ENCODE results near the gene C22orf15. TPM values are rescaled to one million over a fixed set of nuclear protein-coding genes. Genes with fewer than 3 reads are reported as not detected.
"Not testable (repeated sequence)": the region's sequence is repeated elsewhere in the genome, so short reads cannot be mapped to it uniquely, and the experiment has no call there.

The C22orf15 gene, protein sequence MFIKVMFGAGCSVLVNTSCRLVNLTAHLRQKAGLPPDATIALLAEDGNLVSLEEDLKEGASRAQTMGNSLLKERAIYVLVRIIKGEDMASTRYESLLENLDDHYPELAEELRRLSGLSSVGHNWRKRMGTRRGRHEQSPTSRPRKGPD
- 1 to 10 TPM; 1.1 to 1.4 TPM for total RNA-seq

DNA sequence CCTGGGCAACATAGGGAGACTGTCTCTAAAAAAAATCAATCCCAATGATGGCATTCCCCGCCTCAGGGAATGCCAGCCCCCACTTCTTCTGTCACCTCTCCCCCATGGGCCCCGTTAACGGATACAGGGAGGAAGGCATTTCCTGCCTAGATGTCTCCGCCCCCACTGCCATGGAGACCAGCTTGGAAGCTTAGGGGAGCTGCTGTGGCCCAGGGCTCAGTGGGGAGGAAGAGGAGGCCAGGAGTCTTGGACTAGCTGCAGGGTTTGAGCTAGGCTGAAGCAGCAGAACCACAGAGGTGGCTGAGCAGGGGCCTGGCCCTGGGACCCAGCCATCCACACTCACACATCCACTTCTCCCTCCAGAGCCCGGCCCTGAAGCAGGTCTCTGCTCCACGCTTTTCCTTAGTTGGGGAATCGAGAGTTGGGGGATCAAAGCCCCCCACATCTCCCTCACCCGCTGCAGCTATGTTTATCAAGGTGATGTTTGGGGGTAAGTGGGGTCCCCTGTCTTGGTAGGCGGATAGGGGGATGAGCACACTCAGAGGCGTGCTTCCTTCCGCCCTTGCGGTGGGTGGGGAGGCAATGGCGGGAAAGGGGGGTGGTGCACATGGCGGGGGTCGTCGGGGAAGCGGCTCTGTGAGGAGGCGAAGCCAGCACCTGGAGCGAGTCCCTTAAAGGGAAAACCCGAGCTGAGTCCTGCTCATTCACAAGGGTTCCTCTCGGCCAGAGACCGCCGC lies at the start of gene C22orf15:
Gene C22orf15 (plus strand): TSS at position 149 of the 737 bp plus-strand sequence. CDS start 317 bp downstream, at position 466.
- intact Hi-C loops (cut with micrococcal nuclease), result no loop called here
- Mint-ChIP-seq H3K4me3 (peak within 1 kb of the TSS; percentile 66), H3K9me3 (no peaks in the 10 kb centered on the region), H3K4me1 (ENCODE audit: low read depth) (peaks cover 34% of the 10 kb centered on the region), H3K36me3 (ENCODE audit: low read depth) (peaks cover 13% of the 10 kb centered on the region), H3K27ac (peak within 1 kb of the TSS; percentile 50), H3K27me3 (ENCODE audit: low read depth) (no peaks in the 10 kb centered on the region)
- CTCF ChIA-PET, result interaction anchor here (1.7 kb wide), 1 partner anchor 26 kb away, joined by 6 read pairs; no protein-coding TSS in a partner anchor
- peak; percentile 44 for DNase-seq

DNA sequence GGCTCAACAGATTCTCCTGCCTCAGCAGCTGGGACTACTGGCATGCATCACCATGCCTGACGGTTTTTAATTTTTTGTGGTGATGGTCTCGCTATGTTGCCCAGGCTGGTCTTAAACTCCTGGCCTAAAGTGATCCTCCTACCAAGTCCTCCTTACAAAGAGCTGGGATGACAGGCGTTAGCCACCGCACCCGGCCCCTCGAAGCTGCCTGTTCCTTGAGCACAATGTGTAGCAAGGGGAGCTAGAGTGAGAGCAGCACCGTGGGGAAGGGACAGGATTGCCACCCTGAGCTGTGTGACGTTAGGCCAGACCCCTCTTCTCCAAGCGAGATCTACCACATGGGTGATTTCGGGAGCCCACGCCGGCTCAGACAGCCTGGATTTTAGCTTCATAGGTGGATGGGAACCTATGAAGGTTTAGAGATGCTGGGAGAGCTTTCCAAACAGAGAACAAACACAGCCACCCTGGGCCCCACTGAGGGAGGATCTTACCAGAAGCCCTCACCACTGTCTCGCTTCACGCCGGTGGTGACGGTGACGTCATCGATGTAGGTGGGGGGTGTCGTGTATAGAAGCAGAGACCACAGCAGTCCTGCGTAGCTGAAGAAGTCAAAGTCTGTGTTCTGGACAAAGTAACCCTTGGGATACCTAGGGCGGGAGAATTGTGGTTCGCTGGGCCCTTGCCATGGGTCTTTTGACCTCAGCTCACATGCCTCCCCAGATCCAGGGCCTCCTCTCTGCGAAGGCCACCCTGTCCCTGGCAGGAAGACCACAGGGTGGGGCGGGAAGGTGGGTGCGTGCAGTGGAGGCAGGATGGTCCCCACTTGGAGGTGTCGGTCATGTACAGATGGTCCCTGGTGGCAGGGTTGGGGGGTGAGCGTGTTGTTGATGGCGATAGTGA lies 48.8 kb upstream of the C22orf15 start:
- H3K4me1 Mint-ChIP-seq (ENCODE audit: low read depth), result peaks cover 35% of the 10 kb centered on the region
- no peaks in the 10 kb centered on the region for H3K27me3 Mint-ChIP-seq (ENCODE audit: low read depth)
- H3K27ac Mint-ChIP-seq, result no peak overlapping the region
- CTCF ChIA-PET, result interaction anchor here (1.0 kb wide), 1 partner anchor 136 kb away, joined by 4 read pairs; no protein-coding TSS in a partner anchor
- intact Hi-C loops (cut with micrococcal nuclease), result no loop called here
- no peak overlapping the region for H3K4me3 Mint-ChIP-seq
- DNase-seq, result no peak
- H3K9me3 Mint-ChIP-seq, result no peaks in the 10 kb centered on the region
- H3K36me3 Mint-ChIP-seq (ENCODE audit: low read depth), result peaks cover 31% of the 10 kb centered on the region

DNA sequence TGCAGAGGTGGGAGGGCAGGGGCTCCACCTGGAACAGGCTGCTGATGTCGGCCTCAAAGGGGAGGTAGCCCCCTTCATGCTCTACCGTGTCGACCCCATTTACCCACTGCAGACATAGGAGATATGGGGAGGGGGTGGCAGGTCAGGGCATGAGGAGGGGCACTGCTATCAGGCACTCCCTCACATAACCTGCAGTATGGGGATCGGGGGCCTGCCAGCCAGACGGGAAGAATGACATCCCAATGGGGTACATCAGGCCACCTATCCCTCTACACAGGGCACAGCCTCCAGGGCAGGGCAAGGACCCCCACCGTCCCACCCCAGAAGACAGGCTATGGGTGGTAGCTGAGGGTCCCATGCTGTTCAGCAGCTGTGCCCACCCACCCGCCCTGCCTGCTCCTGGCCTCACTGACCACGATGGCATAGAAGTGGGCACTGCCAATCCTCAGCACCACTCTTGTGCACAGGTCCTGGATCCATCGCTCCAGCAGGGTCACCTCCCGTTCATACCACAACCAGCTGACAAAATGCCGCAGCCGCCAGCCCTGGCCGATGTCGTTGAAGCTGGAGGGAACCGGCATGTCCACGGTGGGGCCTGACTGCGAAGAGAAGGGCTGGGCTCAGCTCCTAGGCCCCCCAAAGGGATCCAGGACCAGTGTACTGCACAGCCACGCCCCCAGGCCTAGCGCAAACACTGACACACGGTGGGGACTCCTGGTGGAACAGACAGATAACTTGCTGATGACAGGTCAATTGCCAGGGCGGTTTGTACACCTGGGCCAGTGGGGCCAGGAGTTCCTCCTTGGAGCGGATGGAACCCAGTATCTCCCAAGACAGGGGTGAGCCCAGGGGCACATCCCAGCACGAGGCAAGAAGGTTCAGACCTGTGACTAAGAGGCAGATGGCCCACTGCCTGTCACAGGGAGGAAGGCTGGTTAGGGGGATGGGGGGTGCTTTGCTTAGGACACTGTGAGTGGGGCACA lies 47.9 kb upstream of the C22orf15 start:
- DNase-seq, result no peak
- Mint-ChIP-seq H3K36me3 (ENCODE audit: low read depth) (peaks cover 22% of the 10 kb centered on the region), H3K27ac (no peak overlapping the region), H3K4me3 (peak overlapping the region; percentile 76), H3K4me1 (ENCODE audit: low read depth) (peaks cover 25% of the 10 kb centered on the region), H3K9me3 (no peaks in the 10 kb centered on the region), H3K27me3 (ENCODE audit: low read depth) (no peaks in the 10 kb centered on the region)
- CTCF ChIA-PET, result interaction anchor here (0.5 kb wide), 1 partner anchor 136 kb away, joined by 4 read pairs; no protein-coding TSS in a partner anchor
- intact Hi-C loops (cut with micrococcal nuclease), result no loop called here

DNA sequence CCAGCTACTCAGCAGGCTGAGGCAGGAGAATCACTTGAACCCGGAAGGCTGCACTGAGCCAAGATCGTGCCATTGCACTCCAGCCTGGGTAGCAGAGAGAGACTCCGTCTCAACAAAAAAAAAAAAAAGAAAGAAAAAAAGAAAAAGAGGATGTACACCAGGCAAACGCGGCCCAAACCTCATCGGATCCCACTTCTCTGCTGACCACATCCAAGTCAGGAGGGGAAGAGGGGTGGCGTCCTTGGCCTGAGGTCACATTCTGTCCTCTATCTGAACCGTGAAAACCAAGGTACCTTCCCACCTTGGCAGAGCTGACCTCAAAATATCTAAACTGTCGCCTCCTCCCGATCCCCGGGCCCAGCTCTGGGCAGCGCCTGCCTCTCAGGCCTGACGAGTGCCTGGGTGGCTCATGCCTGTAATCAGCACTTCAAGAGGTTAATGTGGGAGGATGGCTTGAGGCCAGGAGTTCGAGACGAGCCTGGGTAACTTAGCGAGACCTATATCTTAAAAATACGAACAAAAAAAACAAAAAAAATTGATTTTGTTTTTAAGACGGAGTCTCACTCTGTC lies 46.9 kb upstream of the C22orf15 start:
- Mint-ChIP-seq H3K4me1 (ENCODE audit: low read depth) (peaks cover 21% of the 10 kb centered on the region), H3K27me3 (ENCODE audit: low read depth) (no peaks in the 10 kb centered on the region), H3K36me3 (ENCODE audit: low read depth) (peaks cover 11% of the 10 kb centered on the region), H3K27ac (no peak overlapping the region), H3K4me3 (peak overlapping the region; percentile 76), H3K9me3 (no peaks in the 10 kb centered on the region)
- no peak for DNase-seq
- intact Hi-C loops (cut with micrococcal nuclease), result loop anchor here (1.0 to 2.0 kb wide), 2 partner anchors 8 to 35 kb away; partner anchors contain the start of gene ZNF70
- CTCF ChIA-PET, result interaction anchor here (1.3 kb wide), 1 partner anchor 88 kb away, joined by 4 read pairs; no protein-coding TSS in a partner anchor

DNA sequence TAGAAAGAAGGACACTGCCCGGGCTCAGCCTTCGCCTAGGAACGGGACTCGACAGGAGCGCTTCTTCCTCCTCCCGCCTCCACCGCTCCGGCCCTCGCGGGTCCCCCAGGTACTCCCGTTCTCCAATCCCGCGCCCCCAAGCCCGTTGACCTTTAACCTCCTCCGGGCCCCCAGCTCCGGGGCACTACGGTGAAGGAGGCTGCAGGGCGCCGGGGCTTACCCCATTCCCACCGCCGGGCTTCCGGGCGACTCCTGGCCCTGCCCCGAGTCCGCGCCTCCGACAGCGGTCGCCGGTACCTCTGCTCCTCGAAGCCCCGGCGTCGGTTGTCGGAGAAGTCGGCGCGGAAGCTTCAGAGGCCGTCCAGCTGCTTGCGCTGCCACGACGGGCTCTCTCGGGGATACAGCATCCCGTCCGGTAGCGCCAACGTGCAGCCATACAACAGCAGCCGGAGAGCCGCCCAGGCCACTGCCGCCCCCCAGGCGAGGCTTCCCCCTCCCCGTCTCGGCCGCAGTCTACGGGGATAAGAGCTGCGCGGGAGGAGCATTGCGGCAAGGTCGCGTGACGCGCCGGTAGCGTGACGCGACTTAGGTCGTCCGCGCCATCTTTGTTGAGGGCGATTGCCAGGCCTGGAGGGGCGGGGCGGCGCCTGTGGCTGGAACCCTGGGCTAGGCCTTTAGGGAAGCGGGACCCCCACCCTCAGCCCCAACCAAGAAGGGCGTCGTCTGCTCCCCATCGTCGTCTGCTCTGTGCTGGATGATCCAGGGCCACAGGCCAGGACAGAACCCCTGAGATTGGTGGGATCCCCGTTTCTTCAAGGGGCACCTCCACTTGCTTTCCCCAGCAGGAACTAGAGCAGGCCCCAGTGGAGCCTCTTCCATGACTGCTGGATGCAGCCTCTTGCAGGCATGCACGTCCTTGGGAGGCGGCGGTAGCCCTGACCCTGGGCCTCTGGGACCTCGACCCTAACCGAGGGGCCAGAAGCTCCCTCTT lies 45.7 kb upstream of the C22orf15 start:
- Mint-ChIP-seq H3K9me3 (no peaks in the 10 kb centered on the region), H3K4me3 (peak overlapping the region; percentile 76), H3K27me3 (ENCODE audit: low read depth) (no peaks in the 10 kb centered on the region), H3K36me3 (ENCODE audit: low read depth) (peaks cover 5% of the 10 kb centered on the region), H3K27ac (peak overlapping the region; percentile 65), H3K4me1 (ENCODE audit: low read depth) (peaks cover 18% of the 10 kb centered on the region)
- peak; percentile 82 for DNase-seq
- CTCF ChIA-PET, result interaction anchor here (0.7 to 1.3 kb wide), 2 partner anchors 21 to 89 kb away, joined by 3 to 4 read pairs; no protein-coding TSS in a partner anchor
- intact Hi-C loops (cut with micrococcal nuclease), result loop anchor here (1.0 to 2.0 kb wide), 3 partner anchors 9 to 34 kb away; partner anchors contain the start of gene ZNF70

DNA sequence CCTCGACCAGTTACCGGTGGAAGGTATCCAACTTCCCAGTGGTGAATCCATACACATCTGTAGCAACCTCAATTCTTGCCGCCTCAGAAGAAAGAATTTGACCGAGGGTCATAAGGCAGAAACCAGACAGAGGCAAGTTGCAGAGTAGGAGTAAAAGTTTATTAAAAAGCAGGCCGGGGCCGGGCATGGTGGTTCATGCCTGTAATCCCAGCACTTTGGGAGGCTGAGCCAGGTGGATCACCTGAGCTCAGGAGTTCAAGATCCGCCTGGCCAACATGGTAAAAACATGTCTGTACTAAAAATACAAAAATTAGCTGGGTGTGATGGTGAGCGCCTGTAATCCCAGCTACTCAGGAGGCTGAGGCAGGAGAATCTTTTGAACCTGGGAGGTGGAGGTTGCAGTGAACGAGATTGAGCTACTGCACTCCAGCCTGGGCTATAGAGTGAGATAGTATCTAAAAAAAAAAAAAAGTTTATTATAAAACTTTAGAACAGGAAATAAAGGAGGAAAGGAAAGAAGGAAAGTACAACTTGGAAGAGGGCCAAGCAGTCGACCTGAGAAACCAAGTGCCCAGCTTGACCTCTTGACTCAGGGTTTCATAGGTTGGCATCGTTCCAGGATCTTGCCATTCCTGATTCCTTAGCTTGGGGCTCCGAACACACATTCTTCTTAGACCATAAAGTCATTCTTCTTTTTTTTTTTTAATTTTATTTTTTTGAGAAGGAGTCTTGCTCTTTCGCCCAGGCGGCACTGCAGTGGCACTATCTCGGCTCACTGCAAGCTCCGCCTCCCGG lies 44.2 kb upstream of the C22orf15 start:
- CTCF ChIA-PET, result interaction anchor here (0.7 kb wide), 1 partner anchor 16 kb away, joined by 3 read pairs; no protein-coding TSS in a partner anchor
- Mint-ChIP-seq H3K36me3 (ENCODE audit: low read depth) (peaks cover 3% of the 10 kb centered on the region), H3K27me3 (ENCODE audit: low read depth) (no peaks in the 10 kb centered on the region), H3K27ac (no peak overlapping the region), H3K4me3 (no peak overlapping the region), H3K4me1 (ENCODE audit: low read depth) (peaks cover 18% of the 10 kb centered on the region), H3K9me3 (no peaks in the 10 kb centered on the region)
- intact Hi-C loops (cut with micrococcal nuclease), result no loop called here
- no peak for DNase-seq

DNA sequence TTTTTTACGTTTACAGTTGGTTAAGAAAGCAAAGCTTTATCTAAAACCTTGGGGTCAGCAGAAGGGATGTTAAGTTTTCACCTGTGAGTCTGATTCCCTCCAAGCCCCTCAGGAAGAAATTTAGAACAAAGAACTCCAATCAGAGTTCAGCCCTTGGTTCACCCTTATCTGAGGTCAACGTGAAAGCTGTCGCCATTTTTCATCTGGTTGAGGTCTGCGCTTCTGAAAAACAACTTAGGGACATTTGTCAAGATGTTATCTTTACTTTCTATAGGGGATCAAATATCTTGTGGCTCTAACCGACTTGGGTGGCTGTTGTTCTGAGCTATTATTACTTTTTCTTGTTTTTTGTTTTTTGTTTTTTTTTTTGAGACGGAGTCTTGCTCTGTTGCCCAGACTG lies 41.9 kb upstream of the C22orf15 start:
- Mint-ChIP-seq H3K9me3 (no peaks in the 10 kb centered on the region), H3K4me1 (ENCODE audit: low read depth) (peaks cover 6% of the 10 kb centered on the region), H3K4me3 (no peak overlapping the region), H3K36me3 (ENCODE audit: low read depth) (no peaks in the 10 kb centered on the region), H3K27ac (no peak overlapping the region), H3K27me3 (ENCODE audit: low read depth) (no peaks in the 10 kb centered on the region)
- DNase-seq, result no peak
- intact Hi-C loops (cut with micrococcal nuclease), result no loop called here
- CTCF ChIA-PET, result interaction anchor here (0.6 to 0.7 kb wide), 2 partner anchors 43 to 141 kb away, joined by 3 to 4 read pairs; no protein-coding TSS in a partner anchor

DNA sequence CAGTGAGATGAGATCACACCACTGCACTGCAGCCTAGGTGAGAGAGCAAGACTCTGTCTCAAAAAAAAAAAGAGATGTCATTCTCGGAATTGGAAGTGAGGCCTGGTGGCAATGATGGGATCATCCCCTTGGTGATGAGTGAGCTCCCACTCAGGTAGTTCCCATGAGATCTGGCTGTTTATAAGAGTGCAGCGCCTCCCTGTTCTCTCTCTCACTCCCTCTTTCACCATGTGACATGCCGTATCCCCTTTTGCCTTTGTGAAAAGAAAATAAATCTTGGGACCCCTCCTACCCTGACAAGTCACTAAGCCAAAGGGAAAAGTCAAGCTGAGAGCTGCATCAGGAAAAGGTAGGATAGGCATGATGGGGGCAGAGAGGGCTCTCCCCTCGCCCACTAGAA lies 40.6 kb upstream of the C22orf15 start:
- intact Hi-C loops (cut with micrococcal nuclease), result no loop called here
- no peaks in the 10 kb centered on the region for H3K36me3 Mint-ChIP-seq (ENCODE audit: low read depth)
- no peak overlapping the region for H3K27ac Mint-ChIP-seq
- DNase-seq, result no peak
- no peaks in the 10 kb centered on the region for H3K27me3 Mint-ChIP-seq (ENCODE audit: low read depth)
- no peaks in the 10 kb centered on the region for H3K9me3 Mint-ChIP-seq
- H3K4me3 Mint-ChIP-seq, result no peak overlapping the region
- peaks cover 4% of the 10 kb centered on the region for H3K4me1 Mint-ChIP-seq (ENCODE audit: low read depth)
- CTCF ChIA-PET, result interaction anchor here (0.6 kb wide), 1 partner anchor 10 kb away, joined by 3 read pairs; no protein-coding TSS in a partner anchor

DNA sequence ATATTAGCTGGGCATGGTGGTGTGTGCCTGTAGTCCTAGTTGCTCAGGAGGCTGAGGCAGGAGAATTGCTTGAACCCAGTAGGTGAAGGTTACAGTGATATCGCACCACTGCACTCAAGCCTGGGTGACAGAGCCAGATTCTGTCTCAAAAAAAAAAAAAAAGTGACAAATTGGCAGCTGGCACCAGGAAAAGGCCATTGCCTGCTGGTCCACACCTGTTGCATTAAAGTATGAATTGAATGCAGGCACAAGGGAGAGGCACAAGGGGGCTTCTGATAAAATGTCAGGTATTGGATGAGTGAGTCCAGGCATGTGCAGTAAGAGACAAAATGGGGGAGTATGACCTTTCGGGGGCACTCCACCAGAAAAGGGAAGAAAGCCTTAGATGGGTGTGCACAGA lies 40.1 kb upstream of the C22orf15 start:
- intact Hi-C loops (cut with micrococcal nuclease), result no loop called here
- no peaks in the 10 kb centered on the region for H3K4me1 Mint-ChIP-seq (ENCODE audit: low read depth)
- no peaks in the 10 kb centered on the region for H3K9me3 Mint-ChIP-seq
- H3K36me3 Mint-ChIP-seq (ENCODE audit: low read depth), result no peaks in the 10 kb centered on the region
- H3K4me3 Mint-ChIP-seq, result no peak overlapping the region
- no peaks in the 10 kb centered on the region for H3K27me3 Mint-ChIP-seq (ENCODE audit: low read depth)
- no peak overlapping the region for H3K27ac Mint-ChIP-seq
- DNase-seq, result no peak
- CTCF ChIA-PET, result no interaction called here

DNA sequence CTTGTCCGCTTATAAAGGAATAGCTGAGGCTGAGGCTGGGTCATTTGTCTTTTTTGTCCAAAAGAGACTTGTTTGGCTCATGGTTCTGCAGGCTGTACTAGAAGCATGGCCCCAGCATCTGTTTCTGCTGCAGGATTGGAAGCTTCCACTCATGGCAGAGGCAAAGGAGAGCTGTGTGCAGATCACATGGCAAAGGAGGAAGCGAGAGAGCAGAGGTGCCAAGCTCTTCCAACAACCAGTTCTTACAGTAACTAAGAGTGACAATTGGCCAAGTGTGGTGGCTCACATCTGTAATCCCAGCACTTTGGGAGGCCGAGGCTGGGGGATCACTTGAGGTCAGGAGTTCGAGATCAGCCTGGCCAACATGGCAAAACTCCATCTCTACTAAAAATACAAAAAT lies 34.7 kb upstream of the C22orf15 start:
- H3K4me1 Mint-ChIP-seq (ENCODE audit: low read depth); H3K27me3 Mint-ChIP-seq (ENCODE audit: low read depth); H3K9me3 Mint-ChIP-seq; intact Hi-C loops (cut with micrococcal nuclease); CTCF ChIA-PET; H3K27ac Mint-ChIP-seq; H3K36me3 Mint-ChIP-seq (ENCODE audit: low read depth); DNase-seq; H3K4me3 Mint-ChIP-seq: not testable (repeated sequence)
